Measurements from ENCODE around the gene PDCD7.
"Not testable (repeated sequence)": the region's sequence is repeated elsewhere in the genome, so short reads cannot be mapped to it uniquely, and the experiment has no call there.

PDCD7 gene

DNA sequence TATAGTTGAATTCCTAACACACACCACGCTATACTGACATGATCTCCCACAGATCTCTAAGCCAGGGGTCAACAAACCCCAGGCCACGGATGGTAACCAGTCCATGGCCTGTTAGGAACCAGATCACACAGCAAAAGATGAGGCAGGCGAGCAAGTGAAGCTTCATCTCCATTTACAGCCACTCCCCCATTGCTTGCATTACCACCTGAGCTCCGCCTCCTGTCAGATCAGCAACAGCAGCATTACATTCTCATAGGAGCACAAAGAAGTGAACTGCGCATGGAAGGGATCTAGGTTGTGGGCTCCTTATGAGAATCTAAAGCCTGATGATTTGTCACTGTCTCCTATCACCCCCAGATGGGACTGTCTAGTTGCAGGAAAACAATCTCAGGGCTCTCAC lies 2.7 kb downstream of the PDCD7 start:
- no peak for DNase-seq (ENCODE audit: low spot score)

DNA sequence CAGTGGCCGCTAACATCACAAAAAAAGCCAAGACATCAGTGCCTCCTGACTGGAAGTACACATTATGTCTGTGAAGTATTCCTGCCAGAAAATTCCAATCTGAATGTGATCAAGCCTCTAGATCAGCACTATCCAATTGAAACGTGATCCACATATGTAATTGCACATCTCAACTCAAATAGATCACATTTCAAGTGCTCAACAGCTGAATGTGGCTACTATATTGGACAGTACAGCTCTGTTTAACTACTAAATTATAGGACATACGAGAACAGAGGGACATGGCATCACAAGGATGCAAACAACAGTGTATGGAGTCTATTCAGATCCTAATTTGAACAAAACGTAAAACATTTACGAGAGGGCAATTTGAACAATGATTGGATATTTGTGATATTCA lies 18.1 kb downstream of the PDCD7 start:
- no peak for DNase-seq (ENCODE audit: low spot score)

- peak; percentile 58 for DNase-seq (ENCODE audit: low spot score)
Measured at GRCh38 chr15:65115086-65115485, 18.5 kb downstream of the PDCD7 start, which contains the start of gene UBAP1L. UBAP1L (minus strand) TSS chr15:65115200; CDS start chr15:65106215, 8,985 bp downstream.

GRCh38 chr15:65110676-65111292 lies 22.8 kb downstream of the PDCD7 start:
- DNase-seq (ENCODE audit: low spot score): no peak

DNA sequence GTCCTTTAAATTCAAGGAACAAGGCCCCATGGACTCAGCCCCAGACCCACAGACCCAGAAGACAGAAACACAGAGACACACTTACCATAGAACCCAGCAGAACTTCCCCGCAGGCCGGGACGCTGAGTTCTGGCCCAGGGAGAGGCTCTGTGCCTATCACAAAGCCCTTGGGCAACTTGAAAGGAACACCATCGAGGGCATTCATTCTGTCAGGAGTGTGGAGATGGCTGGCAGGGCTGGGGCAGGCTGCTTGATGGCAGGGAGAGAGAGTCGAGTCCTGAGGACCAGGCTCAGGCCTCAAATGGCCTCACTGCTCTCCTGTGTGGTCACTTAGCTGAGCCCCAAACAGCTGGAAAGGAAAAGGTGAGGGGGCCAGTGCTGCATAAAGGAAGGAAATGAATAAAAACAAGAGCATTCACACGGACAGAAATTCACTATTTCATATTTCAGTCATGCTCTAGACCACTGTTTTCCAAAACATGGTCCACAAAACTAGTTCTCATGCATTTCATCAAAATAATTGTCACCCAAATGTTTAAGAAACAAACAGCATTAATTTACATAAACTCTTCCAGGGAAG lies 27.5 kb downstream of the PDCD7 start:
- DNase-seq (ENCODE audit: low spot score): no peak

DNA sequence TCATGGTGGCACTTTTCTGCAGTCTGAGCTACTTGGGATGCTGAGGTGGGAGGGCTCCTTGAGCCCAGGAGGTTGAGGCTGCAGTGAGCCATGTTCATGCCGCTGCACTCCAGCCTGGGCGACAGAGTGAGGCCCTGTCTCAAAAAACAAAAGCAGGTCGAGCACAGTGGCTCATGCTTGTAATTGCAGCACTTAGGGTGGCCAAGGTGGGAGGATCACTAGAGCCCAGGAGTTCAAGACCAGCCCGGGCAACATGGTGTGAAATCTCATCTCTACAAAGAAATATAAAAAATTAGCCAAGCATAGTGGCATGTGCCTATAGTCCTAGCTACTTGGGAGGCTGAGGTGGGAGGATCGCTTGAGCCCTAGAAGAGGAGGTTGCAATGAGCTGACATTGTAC lies 28.6 kb downstream of the PDCD7 start:
- no peak for DNase-seq (ENCODE audit: low spot score)

DNA sequence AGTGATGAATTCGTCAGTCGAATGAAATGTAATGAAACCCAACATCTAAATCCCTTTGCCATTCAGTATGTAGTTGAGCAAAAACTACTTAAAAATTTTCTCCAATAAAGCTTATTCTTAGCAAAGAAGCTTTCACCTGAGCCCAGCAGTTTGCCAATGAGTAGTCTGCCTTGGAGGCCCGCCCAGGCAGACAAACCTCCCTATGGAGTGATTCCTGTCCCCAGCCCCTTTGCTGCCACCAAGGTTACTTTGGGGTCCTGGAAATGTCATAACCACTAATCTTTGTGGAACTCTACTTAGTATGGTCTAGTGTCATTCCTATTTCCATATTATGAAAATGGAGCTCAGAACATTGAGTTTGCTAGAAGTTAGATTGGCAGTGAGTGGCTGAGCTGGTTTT lies 30.7 kb downstream of the PDCD7 start:
- DNase-seq (ENCODE audit: low spot score): no peak

- peak; percentile 40 for DNase-seq (ENCODE audit: low spot score)
Measured at GRCh38 chr15:65101891-65102708, 31.5 kb downstream of the PDCD7 start.

DNA sequence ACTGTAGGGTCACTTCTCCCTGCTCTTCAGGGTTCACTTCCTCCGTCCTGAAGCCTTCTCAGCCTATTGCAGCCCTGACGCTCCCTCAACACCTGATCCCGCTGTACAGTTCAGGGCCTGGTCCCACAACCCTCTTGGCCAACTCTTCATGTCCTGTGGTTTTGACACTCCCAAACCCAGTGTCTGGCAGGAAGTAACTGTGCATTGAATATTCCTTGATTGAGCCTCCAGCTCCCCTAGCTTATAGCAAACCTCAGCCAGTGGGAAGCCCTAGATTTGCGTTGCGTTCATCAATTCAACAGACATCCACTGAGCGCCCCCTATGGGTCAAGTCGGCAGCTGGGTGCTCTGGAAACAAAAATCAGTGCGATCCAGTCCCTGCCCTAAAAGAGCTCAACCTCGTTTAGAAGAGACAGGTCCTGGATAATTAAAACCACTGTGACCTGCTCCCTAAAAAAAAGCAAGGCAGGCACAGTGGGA lies 32.2 kb downstream of the PDCD7 start:
- peak; percentile 74 for DNase-seq (ENCODE audit: low spot score)

GRCh38 chr15:65100442-65100841 lies 33.2 kb downstream of the PDCD7 start:
- no peak for DNase-seq (ENCODE audit: low spot score)

GRCh38 chr15:65099801-65100200 lies 33.8 kb downstream of the PDCD7 start:
- not testable (repeated sequence) for DNase-seq (ENCODE audit: low spot score)

DNA sequence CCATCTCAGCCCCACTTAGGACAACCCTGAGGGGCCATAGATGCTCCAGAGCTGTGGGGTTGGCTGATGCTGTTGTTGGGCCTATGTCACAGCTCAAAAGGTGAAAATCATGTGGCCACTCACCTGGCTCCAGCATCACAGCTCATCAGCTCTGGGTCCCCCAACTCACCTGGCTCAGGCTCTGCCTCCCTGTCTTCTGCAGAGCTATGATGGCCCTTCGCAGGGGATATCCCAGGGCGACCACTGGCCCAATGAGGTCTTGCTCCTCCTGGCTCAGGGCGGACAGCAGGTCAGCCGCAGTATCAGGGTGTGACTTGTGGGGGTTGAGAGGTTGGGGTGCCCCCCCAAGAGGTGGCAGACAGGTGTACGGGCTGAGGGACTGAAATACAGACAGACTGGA lies 34.3 kb downstream of the PDCD7 start:
- DNase-seq (ENCODE audit: low spot score): no peak

- no peak for DNase-seq (ENCODE audit: low spot score)
Measured at GRCh38 chr15:65097651-65098263, 35.9 kb downstream of the PDCD7 start.

- peak; percentile 27 for DNase-seq (ENCODE audit: low spot score)
Measured at GRCh38 chr15:65096481-65097385, 36.9 kb downstream of the PDCD7 start.

- no peak for DNase-seq (ENCODE audit: low spot score)
Measured at GRCh38 chr15:65095747-65096104, 37.9 kb downstream of the PDCD7 start.

DNA sequence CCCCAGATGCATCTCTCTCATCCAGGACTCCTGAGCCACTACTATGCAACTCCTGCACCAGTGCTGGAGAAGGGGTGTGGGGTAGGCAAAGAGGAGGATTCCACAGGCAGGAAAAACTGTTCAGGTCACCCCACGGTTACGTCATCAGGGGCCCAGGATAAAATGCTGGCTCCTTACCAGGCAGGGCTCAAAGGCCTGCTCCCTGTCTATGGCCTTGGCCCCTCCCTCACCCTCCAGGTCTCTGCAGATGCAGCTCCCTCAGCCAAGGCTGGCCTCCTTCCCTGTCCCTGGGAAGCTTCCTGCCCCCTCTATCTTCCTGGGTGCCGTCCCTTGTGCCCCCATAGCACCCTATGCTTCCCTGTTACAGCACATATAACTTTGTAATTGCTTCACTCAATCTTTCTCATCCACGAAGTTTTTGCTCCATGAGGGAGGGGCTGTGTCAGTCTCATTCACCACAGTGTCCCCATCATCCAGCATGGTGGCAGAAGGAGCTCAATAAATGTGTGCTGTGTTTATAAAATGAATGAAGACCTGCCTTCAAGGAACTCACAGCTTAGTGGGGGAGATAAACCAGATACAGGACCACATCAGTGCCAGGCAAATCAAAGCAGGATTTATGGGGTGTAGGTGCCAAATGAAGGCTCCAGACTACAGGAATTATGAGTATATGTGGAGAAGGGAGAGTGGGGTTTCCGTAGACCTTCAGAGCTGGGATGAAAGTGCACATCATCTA lies 38.4 kb downstream of the PDCD7 start:
- no peak for DNase-seq (ENCODE audit: low spot score)

GRCh38 chr15:65094294-65094995 lies 39.2 kb downstream of the PDCD7 start:
- DNase-seq (ENCODE audit: low spot score): no peak

- DNase-seq (ENCODE audit: low spot score): not testable (repeated sequence)
Measured at GRCh38 chr15:65093793-65094170, 39.8 kb downstream of the PDCD7 start.

GRCh38 chr15:65092911-65093792 lies 40.5 kb downstream of the PDCD7 start:
- no peak for DNase-seq (ENCODE audit: low spot score)

Data from D341Med (cell line).